NCI-H82 treated with DMSO at 0.1 percent for 48 hours (cell line): ENCODE measurements around the gene TRNT1.
A peak's percentile ranks its signal among the peaks of the same experiment; 100 is the strongest.

ENCODE experiments used
- DNase-seq: peaks from one replicate; lab custom pipeline; 2025; ENCODE audit not compliant: unreplicated experiment; lab: John Stamatoyannopoulos, UW

Gene TRNT1

GRCh38 chr3:3177861-3178497, 51.2 kb downstream of the TRNT1 start:
- no peak for DNase-seq

GRCh38 chr3:3178498-3179328, 52.0 kb downstream of the TRNT1 start:
- DNase-seq: no peak

- peak; percentile 57 for DNase-seq
These were observed 52.8 kb downstream of the TRNT1 start, which contains the start of gene CRBN for GRCh38 chr3:3179407-3180094. Gene CRBN (minus strand): TSS chr3:3179691. CDS start chr3:3179687, 4 bp downstream.

- no peak for DNase-seq
These were observed 53.7 kb downstream of the TRNT1 start for GRCh38 chr3:3180456-3180855.

GRCh38 chr3:3184876-3185275, 58.1 kb downstream of the TRNT1 start:
- no peak for DNase-seq

- no peak for DNase-seq
These were observed 62.5 kb downstream of the TRNT1 start for GRCh38 chr3:3189102-3189727.

- DNase-seq: no peak
These were observed 63.2 kb downstream of the TRNT1 start for GRCh38 chr3:3189961-3190360.

- DNase-seq: no peak
These were observed 65.0 kb downstream of the TRNT1 start for GRCh38 chr3:3191675-3192285.

- DNase-seq: no peak
These were observed 65.5 kb downstream of the TRNT1 start for GRCh38 chr3:3192286-3192675.

- no peak for DNase-seq
These were observed 68.1 kb downstream of the TRNT1 start for GRCh38 chr3:3194861-3195260.

GRCh38 chr3:3196148-3196861, 69.6 kb downstream of the TRNT1 start:
- DNase-seq: peak; percentile 1
